ENCODE data around the gene VSIG1. TPM values are rescaled to one million over a fixed set of nuclear protein-coding genes. Genes with fewer than 3 reads are reported as not detected.

The VSIG1 gene
- total RNA-seq, 1 experiment from 2014 or later: 1.2 TPM

DNA sequence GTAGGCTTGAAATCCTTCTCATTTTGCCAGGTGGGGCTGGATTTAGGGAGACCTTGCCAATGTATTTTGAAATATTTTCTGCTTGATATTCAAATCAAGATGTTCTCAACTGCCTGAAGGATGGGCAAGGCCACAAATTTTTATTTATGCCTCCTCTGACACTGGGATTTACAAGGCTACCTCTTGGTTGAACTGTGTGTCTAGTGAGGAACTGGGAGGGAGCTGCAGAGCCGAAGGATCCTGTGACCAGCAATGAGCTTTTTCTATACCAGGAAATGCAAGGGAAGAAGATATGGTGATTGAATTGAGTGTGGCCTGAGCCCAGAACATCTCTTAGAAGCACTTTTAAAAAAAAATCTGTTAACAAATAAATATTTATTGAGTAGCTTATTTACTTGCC lies 14.9 kb downstream of the VSIG1 start:
- intact Hi-C loops (cut with micrococcal nuclease): no loop called here
- Mint-ChIP-seq H3K9me3 (ENCODE audit: unreplicated experiment) (no peaks in the 10 kb centered on the region), H3K4me3 (ENCODE audit: unreplicated experiment) (no peak overlapping the region), H3K27ac (ENCODE audit: low read depth, unreplicated experiment) (no peak overlapping the region), H3K27me3 (ENCODE audit: insufficient read depth, unreplicated experiment) (peaks cover 87% of the 10 kb centered on the region), H3K4me1 (ENCODE audit: insufficient read depth, unreplicated experiment) (no peaks in the 10 kb centered on the region), H3K36me3 (ENCODE audit: insufficient read depth, unreplicated experiment) (no peaks in the 10 kb centered on the region)
- ChIA-PET CTCF (interaction anchor here (0.6 to 1.5 kb wide), 4 partner anchors 10 to 387 kb away, joined by 3 to 5 read pairs (median 4); no protein-coding TSS in a partner anchor), POLR2A (no interaction called here)
- TF ChIP-seq, protein P1, sequence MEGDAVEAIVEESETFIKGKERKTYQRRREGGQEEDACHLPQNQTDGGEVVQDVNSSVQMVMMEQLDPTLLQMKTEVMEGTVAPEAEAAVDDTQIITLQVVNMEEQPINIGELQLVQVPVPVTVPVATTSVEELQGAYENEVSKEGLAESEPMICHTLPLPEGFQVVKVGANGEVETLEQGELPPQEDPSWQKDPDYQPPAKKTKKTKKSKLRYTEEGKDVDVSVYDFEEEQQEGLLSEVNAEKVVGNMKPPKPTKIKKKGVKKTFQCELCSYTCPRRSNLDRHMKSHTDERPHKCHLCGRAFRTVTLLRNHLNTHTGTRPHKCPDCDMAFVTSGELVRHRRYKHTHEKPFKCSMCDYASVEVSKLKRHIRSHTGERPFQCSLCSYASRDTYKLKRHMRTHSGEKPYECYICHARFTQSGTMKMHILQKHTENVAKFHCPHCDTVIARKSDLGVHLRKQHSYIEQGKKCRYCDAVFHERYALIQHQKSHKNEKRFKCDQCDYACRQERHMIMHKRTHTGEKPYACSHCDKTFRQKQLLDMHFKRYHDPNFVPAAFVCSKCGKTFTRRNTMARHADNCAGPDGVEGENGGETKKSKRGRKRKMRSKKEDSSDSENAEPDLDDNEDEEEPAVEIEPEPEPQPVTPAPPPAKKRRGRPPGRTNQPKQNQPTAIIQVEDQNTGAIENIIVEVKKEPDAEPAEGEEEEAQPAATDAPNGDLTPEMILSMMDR (IDR thresholded peaks at IDR 0.05; ENCODE audit: unreplicated experiment): no peak
- no TSS peak for BruUV-seq (replicated peaks)
- no peak for DNase-seq (ENCODE audit: unreplicated experiment)

DNA sequence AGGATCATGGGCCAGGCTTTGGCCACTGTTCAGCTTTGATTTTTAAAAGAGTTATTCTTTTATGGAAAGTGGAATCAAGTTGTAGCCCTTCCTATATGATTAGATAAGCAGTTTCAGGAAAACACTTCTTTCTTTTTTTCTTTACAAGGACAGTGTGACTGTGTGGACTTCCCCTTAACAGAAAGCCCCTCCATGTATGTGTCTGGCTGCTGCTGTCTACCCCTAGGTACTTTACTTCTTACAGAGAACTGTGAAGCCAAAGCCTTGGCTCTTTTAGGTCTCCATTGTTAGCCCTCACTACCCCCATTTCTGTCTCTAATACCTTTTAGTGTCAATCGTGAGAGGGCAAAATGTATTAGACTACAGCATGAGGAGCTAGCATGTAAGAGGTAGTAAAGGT lies 19.1 kb downstream of the VSIG1 start:
- H3K9me3 Mint-ChIP-seq (ENCODE audit: unreplicated experiment): no peaks in the 10 kb centered on the region
- TF ChIP-seq, protein P1 (IDR thresholded peaks at IDR 0.05; ENCODE audit: unreplicated experiment): no peak
- ChIA-PET POLR2A (no interaction called here), CTCF (interaction anchor here (0.6 kb wide), 1 partner anchor 292 kb away, joined by 3 read pairs; no protein-coding TSS in a partner anchor)
- no peak overlapping the region for H3K27ac Mint-ChIP-seq (ENCODE audit: low read depth, unreplicated experiment)
- H3K4me1 Mint-ChIP-seq (ENCODE audit: insufficient read depth, unreplicated experiment): no peaks in the 10 kb centered on the region
- H3K27me3 Mint-ChIP-seq (ENCODE audit: insufficient read depth, unreplicated experiment): peaks cover 82% of the 10 kb centered on the region
- DNase-seq (ENCODE audit: unreplicated experiment): no peak
- no peak overlapping the region for H3K4me3 Mint-ChIP-seq (ENCODE audit: unreplicated experiment)
- H3K36me3 Mint-ChIP-seq (ENCODE audit: insufficient read depth, unreplicated experiment): no peaks in the 10 kb centered on the region
- intact Hi-C loops (cut with micrococcal nuclease): no loop called here
- no TSS peak for BruUV-seq (replicated peaks)

DNA sequence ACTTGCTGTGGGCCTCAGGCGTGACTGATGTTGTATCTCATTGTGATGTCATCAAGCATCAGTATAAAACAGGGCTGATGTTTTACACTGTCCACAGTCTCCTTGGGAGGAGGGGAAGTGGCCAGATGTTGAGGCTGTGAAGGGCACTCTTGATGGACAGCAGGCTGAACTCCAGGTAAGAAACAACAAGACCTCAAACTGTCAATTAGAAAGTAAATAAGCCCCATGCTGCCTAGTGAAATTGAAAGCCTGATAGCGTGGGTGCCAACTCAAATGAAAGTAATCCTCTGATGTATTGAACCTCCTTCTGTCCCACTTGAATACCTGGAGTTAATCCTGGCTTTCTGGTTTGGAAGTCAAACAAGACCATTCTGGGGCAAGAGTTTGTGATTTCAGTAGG lies 19.7 kb downstream of the VSIG1 start:
- intact Hi-C loops (cut with micrococcal nuclease): no loop called here
- no peak for DNase-seq (ENCODE audit: unreplicated experiment)
- ChIA-PET CTCF (no interaction called here), POLR2A (no interaction called here)
- TF ChIP-seq, protein P1 (IDR thresholded peaks at IDR 0.05; ENCODE audit: unreplicated experiment): no peak
- Mint-ChIP-seq H3K27me3 (ENCODE audit: insufficient read depth, unreplicated experiment) (peaks cover 82% of the 10 kb centered on the region), H3K4me3 (ENCODE audit: unreplicated experiment) (no peak overlapping the region), H3K27ac (ENCODE audit: low read depth, unreplicated experiment) (no peak overlapping the region), H3K4me1 (ENCODE audit: insufficient read depth, unreplicated experiment) (no peaks in the 10 kb centered on the region), H3K36me3 (ENCODE audit: insufficient read depth, unreplicated experiment) (peaks cover 4% of the 10 kb centered on the region), H3K9me3 (ENCODE audit: unreplicated experiment) (no peaks in the 10 kb centered on the region)
- no TSS peak for BruUV-seq (replicated peaks)

DNA sequence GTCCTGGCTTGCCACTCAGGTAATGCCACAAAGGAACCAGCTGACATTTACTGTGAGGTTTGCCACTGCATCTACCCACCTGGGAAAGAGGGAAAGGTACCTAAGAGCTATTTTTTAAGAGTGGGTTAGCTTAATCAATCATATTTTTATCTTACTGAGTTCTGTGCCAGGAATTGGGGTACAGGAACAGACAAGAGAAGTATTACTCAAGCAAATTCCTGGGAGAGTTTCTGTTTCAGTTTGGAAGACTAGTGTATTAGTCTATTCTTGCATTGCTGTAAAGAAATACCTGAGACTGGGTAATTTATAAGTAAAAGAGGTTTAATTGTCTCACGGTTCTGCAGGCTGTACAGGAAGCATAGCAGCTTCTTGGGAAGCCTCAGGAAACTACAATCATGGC lies 23.3 kb downstream of the VSIG1 start:
- Mint-ChIP-seq H3K4me1 (ENCODE audit: insufficient read depth, unreplicated experiment) (peaks cover 15% of the 10 kb centered on the region), H3K27ac (ENCODE audit: low read depth, unreplicated experiment) (no peak overlapping the region), H3K27me3 (ENCODE audit: insufficient read depth, unreplicated experiment) (peaks cover 59% of the 10 kb centered on the region), H3K9me3 (ENCODE audit: unreplicated experiment) (no peaks in the 10 kb centered on the region), H3K4me3 (ENCODE audit: unreplicated experiment) (no peak overlapping the region), H3K36me3 (ENCODE audit: insufficient read depth, unreplicated experiment) (peaks cover 6% of the 10 kb centered on the region)
- POLR2A ChIA-PET: interaction anchor here (0.6 to 2.6 kb wide), 3 partner anchors 23 to 395 kb away, joined by 3 to 9 read pairs (median 3); partner anchors contain the start of genes ATG4A and PSMD10
- CTCF ChIA-PET: interaction anchor here (1.7 kb wide), 1 partner anchor 43 kb away, joined by 3 read pairs; no protein-coding TSS in a partner anchor
- intact Hi-C loops (cut with micrococcal nuclease): no loop called here
- TF ChIP-seq, protein P1 (IDR thresholded peaks at IDR 0.05; ENCODE audit: unreplicated experiment): no peak
- no peak for DNase-seq (ENCODE audit: unreplicated experiment)
- BruUV-seq (replicated peaks): no TSS peak

Data from MCF 10A (cell line).